HL-60 (cell line): ENCODE data around the gene NDUFA11.

Experiments
- CTCF ChIP-seq: IDR thresholded peaks from one replicate; pipeline ENCODE4 v1.5.1; 2011; ENCODE audit warnings: low read length, control low read depth, inconsistent platforms; ENCODE audit not compliant: insufficient read depth
- GABPA ChIP-seq: IDR thresholded peaks from 2 replicates; pipeline ENCODE4 v1.6.1; 2012; ENCODE audit warnings: low read depth
- POLR2AphosphoS5 ChIP-seq: IDR thresholded peaks from 2 replicates; pipeline ENCODE4 v1.6.1; 2012; ENCODE audit warnings: low read depth
- REST ChIP-seq: IDR thresholded peaks from 2 replicates; pipeline ENCODE4 v1.6.1; 2012; ENCODE audit warnings: low read depth; ENCODE audit not compliant: insufficient replicate concordance
- SPI1 ChIP-seq: IDR thresholded peaks from 2 replicates; pipeline ENCODE4 v1.6.1; 2012; ENCODE audit warnings: low read depth, mild to moderate bottlenecking, borderline replicate concordance

- TF ChIP-seq SPI1, result no peak
- TF ChIP-seq CTCF, result no peak
- TF ChIP-seq POLR2AphosphoS5, result no peak
- no peak for TF ChIP-seq REST
- TF ChIP-seq GABPA, result no peak
Observed at GRCh38 chr19:5943623-5944022, 40.0 kb upstream of the NDUFA11 start.
